ENCODE results near the gene C4A.
"Not testable (repeated sequence)": the region's sequence is repeated elsewhere in the genome, so short reads cannot be mapped to it uniquely, and the experiment has no call there.

DNA sequence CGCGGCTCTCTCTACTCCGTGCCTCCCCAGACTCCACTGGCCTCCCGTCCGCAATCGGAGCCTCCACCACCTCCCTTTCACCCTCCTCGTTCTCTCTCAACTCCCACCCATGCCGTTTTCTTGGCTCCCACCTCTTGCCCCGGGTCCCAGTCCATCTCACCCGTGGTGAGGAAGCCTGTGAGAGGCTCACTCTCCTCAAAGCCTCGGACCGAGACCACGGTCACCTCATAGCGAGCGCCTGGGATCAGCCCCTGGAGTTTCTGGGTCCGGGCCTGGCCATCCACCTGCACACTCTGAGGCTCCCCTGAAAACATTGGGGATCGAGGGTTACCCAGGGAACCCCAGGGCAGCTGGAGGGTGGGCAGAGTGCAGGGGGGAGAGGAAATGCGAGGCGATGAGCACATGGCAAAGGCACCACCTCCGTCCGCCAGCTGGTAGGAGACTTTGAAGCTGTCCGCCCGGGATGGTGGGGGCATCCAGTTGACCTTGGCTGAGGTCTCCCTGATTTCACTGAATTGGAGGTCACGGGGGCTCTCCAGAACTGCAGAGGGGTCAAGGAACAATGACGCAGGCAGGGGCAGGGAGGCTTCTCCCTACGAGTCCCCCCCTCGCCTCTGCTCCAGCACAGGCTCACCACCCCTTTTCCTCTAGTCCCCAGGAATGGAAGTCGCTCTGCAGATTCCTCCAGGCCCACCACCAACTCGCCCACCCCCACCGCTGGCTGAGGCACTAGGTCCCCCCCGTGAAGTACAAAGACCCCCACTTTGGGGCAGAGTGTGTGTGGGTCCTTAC is 61.9 kb downstream of the C4A start:
- TF ChIP-seq EZH2 (IDR thresholded peaks at IDR 0.05; ENCODE audit: borderline replicate concordance, low read length): not testable (repeated sequence)
- TF ChIP-seq, protein P1, sequence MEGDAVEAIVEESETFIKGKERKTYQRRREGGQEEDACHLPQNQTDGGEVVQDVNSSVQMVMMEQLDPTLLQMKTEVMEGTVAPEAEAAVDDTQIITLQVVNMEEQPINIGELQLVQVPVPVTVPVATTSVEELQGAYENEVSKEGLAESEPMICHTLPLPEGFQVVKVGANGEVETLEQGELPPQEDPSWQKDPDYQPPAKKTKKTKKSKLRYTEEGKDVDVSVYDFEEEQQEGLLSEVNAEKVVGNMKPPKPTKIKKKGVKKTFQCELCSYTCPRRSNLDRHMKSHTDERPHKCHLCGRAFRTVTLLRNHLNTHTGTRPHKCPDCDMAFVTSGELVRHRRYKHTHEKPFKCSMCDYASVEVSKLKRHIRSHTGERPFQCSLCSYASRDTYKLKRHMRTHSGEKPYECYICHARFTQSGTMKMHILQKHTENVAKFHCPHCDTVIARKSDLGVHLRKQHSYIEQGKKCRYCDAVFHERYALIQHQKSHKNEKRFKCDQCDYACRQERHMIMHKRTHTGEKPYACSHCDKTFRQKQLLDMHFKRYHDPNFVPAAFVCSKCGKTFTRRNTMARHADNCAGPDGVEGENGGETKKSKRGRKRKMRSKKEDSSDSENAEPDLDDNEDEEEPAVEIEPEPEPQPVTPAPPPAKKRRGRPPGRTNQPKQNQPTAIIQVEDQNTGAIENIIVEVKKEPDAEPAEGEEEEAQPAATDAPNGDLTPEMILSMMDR (conservative IDR thresholded peaks at IDR 0.05 in 1 of 2, IDR thresholded peaks at IDR 0.05 in 1 of 2; ENCODE audit: extremely low read depth in 1 of 2, insufficient read depth in 1 of 2, low read depth in 1 of 2, low read length in 2 of 2): not testable (repeated sequence)
